ENCODE data around the gene EHBP1.

DNA sequence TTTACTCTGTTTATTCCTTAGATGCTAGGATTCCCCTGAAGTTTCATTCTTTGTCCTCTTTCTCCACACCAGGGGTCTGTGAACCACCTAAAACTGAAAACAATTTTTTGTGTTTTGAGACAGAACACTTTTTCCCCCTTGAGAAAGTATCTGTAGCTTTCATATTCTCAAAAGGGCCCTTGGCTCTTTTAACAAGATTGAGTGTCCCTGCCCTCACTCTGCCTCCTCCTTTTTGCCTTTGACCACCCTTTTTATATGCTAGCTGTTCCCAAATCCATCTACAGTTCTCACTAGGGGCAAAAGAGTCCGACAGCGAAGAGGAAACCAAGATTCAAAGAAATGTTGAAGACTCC lies 883 bp upstream of the EHBP1 start:
- TF ChIP-seq, protein P1, sequence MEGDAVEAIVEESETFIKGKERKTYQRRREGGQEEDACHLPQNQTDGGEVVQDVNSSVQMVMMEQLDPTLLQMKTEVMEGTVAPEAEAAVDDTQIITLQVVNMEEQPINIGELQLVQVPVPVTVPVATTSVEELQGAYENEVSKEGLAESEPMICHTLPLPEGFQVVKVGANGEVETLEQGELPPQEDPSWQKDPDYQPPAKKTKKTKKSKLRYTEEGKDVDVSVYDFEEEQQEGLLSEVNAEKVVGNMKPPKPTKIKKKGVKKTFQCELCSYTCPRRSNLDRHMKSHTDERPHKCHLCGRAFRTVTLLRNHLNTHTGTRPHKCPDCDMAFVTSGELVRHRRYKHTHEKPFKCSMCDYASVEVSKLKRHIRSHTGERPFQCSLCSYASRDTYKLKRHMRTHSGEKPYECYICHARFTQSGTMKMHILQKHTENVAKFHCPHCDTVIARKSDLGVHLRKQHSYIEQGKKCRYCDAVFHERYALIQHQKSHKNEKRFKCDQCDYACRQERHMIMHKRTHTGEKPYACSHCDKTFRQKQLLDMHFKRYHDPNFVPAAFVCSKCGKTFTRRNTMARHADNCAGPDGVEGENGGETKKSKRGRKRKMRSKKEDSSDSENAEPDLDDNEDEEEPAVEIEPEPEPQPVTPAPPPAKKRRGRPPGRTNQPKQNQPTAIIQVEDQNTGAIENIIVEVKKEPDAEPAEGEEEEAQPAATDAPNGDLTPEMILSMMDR (tag by site-specific recombination; IDR thresholded peaks at IDR 0.05) = no peak
- no peak for TF ChIP-seq ZNF777 (tag by site-specific recombination; IDR thresholded peaks at IDR 0.05; ENCODE audit: borderline replicate concordance)
- no peak for TF ChIP-seq TCF7L2 (IDR thresholded peaks at IDR 0.05; ENCODE audit: borderline replicate concordance, low read depth, low read length)
- TF ChIP-seq ZNF19 (tag by site-specific recombination; IDR thresholded peaks at IDR 0.05; ENCODE audit: low read depth) = no peak
- TF ChIP-seq ZBTB1 (tag by site-specific recombination; IDR thresholded peaks at IDR 0.05) = no peak
- TF ChIP-seq ZNF416 (tag by site-specific recombination; IDR thresholded peaks at IDR 0.05) = no peak
- no peak for TF ChIP-seq ZNF510 (tag by site-specific recombination; IDR thresholded peaks at IDR 0.05; ENCODE audit: insufficient replicate concordance)
- no peak for TF ChIP-seq ZBTB7A (tag by site-specific recombination; IDR thresholded peaks at IDR 0.05; ENCODE audit: low read depth)
- no peak for TF ChIP-seq ZNF274 (IDR thresholded peaks at IDR 0.05; ENCODE audit: low read length)
- no peak for TF ChIP-seq ZNF274 (tag by site-specific recombination; IDR thresholded peaks at IDR 0.05; ENCODE audit: borderline replicate concordance)
- no peak for TF ChIP-seq ZNF2 (tag by site-specific recombination; IDR thresholded peaks at IDR 0.05)
- no peak for TF ChIP-seq GLIS1 (tag by site-specific recombination; IDR thresholded peaks at IDR 0.05)
